Osteoblast (primary cell): ENCODE measurements around the gene MAN2A1. TPM values are rescaled to one million over a fixed set of nuclear protein-coding genes. Genes with fewer than 3 reads are reported as not detected.

Experiments
- DNase-seq: peaks from one replicate; pipeline ENCODE4 v3.0.0; 2011; ENCODE audit warnings: low spot score, mixed read lengths; ENCODE audit not compliant: insufficient read length; ENCODE audit errors: missing footprints
- H2AFZ ChIP-seq: 2 replicates; pipeline ENCODE4 v1.6.0; 2011; ENCODE audit warnings: mild to moderate bottlenecking, low read length
- H3K27ac ChIP-seq: 2 replicates; pipeline ENCODE4 v1.5.1; 2011; ENCODE audit warnings: mild to moderate bottlenecking, low read depth, low read length, moderate library complexity
- H3K27me3 ChIP-seq: 2 replicates; pipeline ENCODE4 v1.6.0; 2012; ENCODE audit warnings: mild to moderate bottlenecking, control low read depth, inconsistent platforms, low read length, moderate library complexity; ENCODE audit not compliant: insufficient read depth
- H3K36me3 ChIP-seq: 2 replicates; pipeline ENCODE4 v1.5.1; 2011; ENCODE audit warnings: mild to moderate bottlenecking, low read length, control low read depth, moderate library complexity; ENCODE audit not compliant: insufficient read depth
- H3K4me1 ChIP-seq: 2 replicates; pipeline ENCODE4 v1.5.1; 2011; ENCODE audit warnings: mild to moderate bottlenecking, low read length, control low read depth, moderate library complexity; ENCODE audit not compliant: insufficient read depth
- H3K4me2 ChIP-seq: 2 replicates; pipeline ENCODE4 v1.6.0; 2011; ENCODE audit warnings: mild to moderate bottlenecking, low read length; ENCODE audit not compliant: insufficient read depth
- H3K4me3 ChIP-seq: fragments of 200-600 bp; sonication (generic); 3 replicates; pipeline ENCODE4 v1.5.1; 2012; ENCODE audit warnings: mild to moderate bottlenecking, low read length, inconsistent platforms; ENCODE audit not compliant: insufficient read depth
- H3K79me2 ChIP-seq: 2 replicates; pipeline ENCODE4 v1.6.0; 2012; ENCODE audit warnings: mild to moderate bottlenecking, low read length, control low read depth, inconsistent platforms; ENCODE audit not compliant: insufficient read depth
- H3K9me3 ChIP-seq: 2 replicates; pipeline ENCODE4 v1.5.1; 2011; ENCODE audit warnings: low read depth, low read length, control low read depth
- H4K20me1 ChIP-seq: 2 replicates; pipeline ENCODE4 v1.6.0; 2012; ENCODE audit warnings: mild to moderate bottlenecking, low read length, control low read depth; ENCODE audit not compliant: insufficient read depth
- total RNA-seq: library from RNA; depleted of rRNA; stranded (reverse); fragments of >200 nt; gene quantifications from 2 replicates; pipeline ENCODE4 v1.2.3, GENCODE V29; 2012
- TF ChIP-seq, protein P1 (sequence below): IDR thresholded peaks from 2 replicates; pipeline ENCODE4 v1.5.1; 2011; ENCODE audit warnings: mild to moderate bottlenecking, low read depth, low read length, moderate library complexity; ENCODE audit errors: extremely low read depth

The MAN2A1 gene
- total RNA-seq, 1 donor = 81.8 TPM

DNA sequence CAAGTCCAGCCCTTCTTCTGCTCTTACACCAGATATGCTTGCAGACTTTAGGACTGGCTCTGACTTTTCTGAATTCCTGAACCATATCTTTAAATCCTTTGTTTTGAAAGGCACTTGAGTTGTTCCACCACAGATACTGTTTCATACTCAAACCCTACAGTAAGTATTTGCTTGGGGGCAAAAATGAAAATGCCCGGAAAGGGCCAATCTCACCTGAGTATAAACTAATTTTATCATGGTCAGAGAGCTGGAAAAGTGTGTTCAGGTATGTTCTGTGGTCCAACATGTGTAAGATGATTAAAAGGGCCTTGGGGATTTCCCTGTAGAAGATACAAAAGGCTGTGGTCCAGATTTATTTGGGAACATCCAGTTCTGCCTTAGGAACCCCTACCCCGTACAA is 225.2 kb downstream of the MAN2A1 start:
- no peak overlapping the region for H3K4me3 ChIP-seq
- H3K36me3 ChIP-seq = no peaks in the 10 kb centered on the region
- H3K4me2 ChIP-seq = no peak overlapping the region
- H3K4me1 ChIP-seq = no peaks in the 10 kb centered on the region
- no peaks in the 10 kb centered on the region for H3K27me3 ChIP-seq
- no peaks in the 10 kb centered on the region for H4K20me1 ChIP-seq
- H3K9me3 ChIP-seq = no peaks in the 10 kb centered on the region
- H3K79me2 ChIP-seq = no peaks in the 10 kb centered on the region
- no peak overlapping the region for H2AFZ ChIP-seq
- TF ChIP-seq, protein P1, sequence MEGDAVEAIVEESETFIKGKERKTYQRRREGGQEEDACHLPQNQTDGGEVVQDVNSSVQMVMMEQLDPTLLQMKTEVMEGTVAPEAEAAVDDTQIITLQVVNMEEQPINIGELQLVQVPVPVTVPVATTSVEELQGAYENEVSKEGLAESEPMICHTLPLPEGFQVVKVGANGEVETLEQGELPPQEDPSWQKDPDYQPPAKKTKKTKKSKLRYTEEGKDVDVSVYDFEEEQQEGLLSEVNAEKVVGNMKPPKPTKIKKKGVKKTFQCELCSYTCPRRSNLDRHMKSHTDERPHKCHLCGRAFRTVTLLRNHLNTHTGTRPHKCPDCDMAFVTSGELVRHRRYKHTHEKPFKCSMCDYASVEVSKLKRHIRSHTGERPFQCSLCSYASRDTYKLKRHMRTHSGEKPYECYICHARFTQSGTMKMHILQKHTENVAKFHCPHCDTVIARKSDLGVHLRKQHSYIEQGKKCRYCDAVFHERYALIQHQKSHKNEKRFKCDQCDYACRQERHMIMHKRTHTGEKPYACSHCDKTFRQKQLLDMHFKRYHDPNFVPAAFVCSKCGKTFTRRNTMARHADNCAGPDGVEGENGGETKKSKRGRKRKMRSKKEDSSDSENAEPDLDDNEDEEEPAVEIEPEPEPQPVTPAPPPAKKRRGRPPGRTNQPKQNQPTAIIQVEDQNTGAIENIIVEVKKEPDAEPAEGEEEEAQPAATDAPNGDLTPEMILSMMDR = no peak
- H3K27ac ChIP-seq = no peak overlapping the region
- no peak for DNase-seq

DNA sequence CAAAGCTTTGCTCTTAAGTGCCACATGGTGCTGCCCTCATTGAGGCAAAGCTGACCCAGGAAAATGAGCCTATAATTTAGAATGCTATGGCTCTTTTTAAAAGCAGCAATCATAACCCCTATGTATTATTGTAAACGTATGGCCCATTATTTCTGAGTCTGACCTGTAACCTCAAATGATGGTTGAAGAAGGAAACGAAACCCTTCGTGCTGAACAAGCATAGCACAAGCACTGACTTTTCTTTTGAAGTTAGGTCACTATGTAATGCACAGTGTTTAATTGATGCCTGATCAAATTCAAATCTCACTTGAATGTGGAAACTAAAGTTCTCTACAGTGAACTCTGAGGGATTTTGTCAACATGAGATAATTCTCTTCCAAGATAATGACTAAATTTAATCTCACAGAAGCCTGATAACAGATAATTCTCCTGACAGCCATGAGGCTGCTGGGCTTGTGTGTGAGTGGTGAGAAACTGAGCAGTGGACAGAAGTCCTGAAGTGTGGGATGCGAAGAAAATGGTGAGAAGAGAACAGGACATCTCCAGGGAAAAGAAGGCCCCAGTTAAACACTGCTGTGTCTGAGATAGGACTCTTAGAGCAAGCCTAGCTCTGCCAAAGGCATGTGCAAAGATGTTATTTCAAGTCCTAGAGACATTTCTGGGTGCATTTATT is 226.9 kb downstream of the MAN2A1 start:
- no peaks in the 10 kb centered on the region for H3K9me3 ChIP-seq
- no peaks in the 10 kb centered on the region for H4K20me1 ChIP-seq
- TF ChIP-seq, protein P1 = no peak
- no peak overlapping the region for H3K27ac ChIP-seq
- H3K4me3 ChIP-seq = no peak overlapping the region
- no peak overlapping the region for H3K4me2 ChIP-seq
- no peaks in the 10 kb centered on the region for H3K4me1 ChIP-seq
- no peaks in the 10 kb centered on the region for H3K36me3 ChIP-seq
- no peak overlapping the region for H2AFZ ChIP-seq
- no peaks in the 10 kb centered on the region for H3K27me3 ChIP-seq
- no peaks in the 10 kb centered on the region for H3K79me2 ChIP-seq
- no peak for DNase-seq
